Inflammatory macrophage treated with lipopolysaccharide for 4 hours (primary cell): ENCODE data around the gene TMEM132C.
"Not testable (repeated sequence)": the region's sequence is repeated elsewhere in the genome, so short reads cannot be mapped to it uniquely, and the experiment has no call there.

Experiments used
- DNase-seq: peaks from one replicate; pipeline ENCODE4 v3.0.0-alpha.2; 2020

The TMEM132C gene

DNA sequence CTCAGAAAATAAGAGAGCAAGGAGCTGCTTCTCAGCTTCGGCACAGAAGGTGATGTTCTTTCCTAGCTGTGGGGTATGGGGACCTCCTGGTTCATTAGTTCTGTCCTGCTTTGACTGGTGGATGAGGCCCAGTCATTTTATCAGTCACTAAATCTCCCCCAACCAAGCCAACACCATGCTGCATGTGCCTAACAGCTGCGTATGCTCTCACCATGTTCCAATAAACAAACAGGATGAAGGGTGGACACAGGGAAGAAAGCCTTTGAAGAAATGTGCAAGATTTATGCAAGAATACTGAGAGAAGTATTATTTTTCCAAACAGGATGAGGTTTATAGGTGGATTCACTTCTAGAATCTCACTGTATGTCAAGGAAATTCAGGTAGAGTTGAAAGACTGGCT, 156.2 kb downstream of the TMEM132C start:
- DNase-seq: no peak

GRCh38 chr12:128424931-128425431, 158.0 kb downstream of the TMEM132C start:
- DNase-seq: no peak

GRCh38 chr12:128425666-128426331, 158.8 kb downstream of the TMEM132C start:
- DNase-seq: no peak

DNA sequence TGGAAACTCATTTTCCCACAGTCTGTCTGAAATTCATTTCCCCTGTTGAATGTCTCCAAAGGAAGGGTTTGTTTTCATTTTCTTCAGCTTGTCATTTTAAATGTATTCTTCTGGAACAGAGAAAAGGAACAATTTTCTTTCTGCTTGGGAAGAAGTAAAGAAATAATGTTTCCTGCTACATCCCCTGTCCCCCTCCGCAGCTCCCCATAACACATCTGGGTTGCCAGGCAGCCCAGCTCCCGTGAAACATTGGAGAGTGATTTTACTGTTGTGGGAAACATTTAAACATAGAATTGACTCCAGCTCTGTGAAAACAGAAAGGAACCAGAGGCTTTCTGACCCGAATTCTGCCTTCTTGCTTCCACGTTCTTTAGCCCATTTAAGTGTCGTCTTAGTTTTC, 159.5 kb downstream of the TMEM132C start:
- no peak for DNase-seq

DNA sequence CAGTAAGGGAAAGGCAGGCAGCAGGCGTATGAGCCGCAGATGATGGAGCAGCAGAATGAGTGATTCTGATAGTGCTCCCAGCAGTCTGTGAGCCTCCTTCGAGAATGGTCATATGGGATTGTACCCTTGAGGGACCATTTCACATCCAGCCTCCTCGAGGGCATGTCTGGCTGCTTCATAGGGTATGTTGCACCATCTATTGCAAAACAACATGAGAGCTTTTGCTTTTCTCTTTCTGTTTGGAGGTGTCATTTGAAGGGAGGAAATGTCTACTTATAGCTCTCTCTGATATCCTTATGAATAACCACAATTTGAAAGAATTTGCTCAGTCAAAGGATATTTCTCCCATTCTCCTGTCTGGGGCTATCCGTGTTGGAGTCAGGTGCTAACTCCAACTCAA, 172.8 kb downstream of the TMEM132C start:
- DNase-seq: no peak

DNA sequence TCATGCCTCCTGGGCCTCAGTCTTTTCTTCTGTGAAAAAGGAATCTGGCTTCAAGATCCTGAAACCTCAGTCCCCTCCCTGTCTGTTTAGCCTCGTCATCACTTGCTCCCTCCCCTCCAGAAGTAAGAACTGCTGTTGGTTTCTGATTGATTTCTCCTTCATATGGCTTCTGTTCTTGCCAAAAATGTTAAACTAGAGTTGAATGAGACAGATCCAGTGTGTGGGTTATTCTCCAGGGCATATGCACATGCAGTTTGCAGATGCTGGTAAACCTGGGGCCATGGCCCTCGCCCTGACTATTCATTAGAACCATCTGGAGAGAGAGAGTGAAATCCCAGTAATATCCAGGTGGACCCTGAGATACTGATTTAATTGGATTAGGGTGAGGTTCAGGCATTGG, 175.1 kb downstream of the TMEM132C start:
- no peak for DNase-seq

GRCh38 chr12:128444598-128444997, 177.6 kb downstream of the TMEM132C start:
- DNase-seq: no peak

DNA sequence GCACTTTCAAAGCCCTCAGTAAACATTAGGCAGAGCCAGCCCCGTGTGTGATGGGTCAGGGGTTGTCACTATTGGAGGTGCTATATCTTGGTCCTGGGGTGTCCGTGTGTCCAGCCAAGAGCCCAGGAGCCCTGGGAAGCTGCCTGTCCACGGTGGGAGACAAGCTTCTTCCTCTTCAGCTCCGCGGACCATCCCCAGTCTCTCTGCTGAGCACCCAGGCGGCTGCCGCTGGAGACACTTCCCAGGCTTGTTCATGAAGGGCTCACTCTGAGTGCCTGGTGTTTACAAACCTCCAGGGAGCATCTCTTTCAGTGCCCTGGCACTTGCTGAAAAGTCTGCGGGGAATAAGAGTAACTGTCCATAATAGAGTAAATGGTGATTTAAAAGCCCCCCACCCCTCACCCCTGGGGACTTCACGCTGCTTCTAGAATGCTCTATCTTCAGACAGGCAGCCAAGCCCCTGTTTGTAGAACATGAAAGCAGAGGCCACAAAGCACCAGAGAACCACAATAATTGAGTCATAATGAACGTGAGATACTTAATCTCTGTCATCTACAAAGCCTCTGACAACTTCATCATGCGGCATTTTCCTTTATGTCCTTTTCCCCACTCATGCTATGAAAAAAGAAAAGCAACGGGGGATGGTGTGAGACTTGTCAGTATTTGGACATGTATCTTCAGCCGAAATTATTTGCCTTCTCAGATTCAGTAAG, 178.6 kb downstream of the TMEM132C start:
- no peak for DNase-seq

GRCh38 chr12:128449146-128449894, 182.3 kb downstream of the TMEM132C start:
- no peak for DNase-seq

- no peak for DNase-seq
These were observed 183.8 kb downstream of the TMEM132C start for GRCh38 chr12:128450810-128451209.

GRCh38 chr12:128455851-128456250, 188.9 kb downstream of the TMEM132C start:
- no peak for DNase-seq

DNA sequence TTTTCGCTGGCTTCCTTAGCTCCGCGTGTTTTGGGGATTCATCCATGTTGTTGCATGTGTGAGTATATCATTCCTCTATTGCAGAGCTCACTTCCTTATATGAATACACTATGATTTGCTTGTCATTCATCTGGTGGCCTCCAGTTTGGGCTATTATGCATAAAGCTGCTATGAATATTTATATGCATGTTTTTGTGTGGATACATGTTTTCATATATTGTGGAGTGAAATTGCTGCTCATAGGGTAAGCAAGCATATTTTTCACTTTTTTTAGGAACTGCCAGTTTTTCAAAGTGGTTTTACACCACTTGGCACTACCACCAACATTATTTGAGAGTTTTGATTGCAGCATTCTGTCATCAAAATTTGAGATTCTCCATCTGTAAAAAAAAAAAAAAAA, 190.0 kb downstream of the TMEM132C start:
- no peak for DNase-seq

GRCh38 chr12:128458301-128458974, 191.5 kb downstream of the TMEM132C start:
- no peak for DNase-seq

DNA sequence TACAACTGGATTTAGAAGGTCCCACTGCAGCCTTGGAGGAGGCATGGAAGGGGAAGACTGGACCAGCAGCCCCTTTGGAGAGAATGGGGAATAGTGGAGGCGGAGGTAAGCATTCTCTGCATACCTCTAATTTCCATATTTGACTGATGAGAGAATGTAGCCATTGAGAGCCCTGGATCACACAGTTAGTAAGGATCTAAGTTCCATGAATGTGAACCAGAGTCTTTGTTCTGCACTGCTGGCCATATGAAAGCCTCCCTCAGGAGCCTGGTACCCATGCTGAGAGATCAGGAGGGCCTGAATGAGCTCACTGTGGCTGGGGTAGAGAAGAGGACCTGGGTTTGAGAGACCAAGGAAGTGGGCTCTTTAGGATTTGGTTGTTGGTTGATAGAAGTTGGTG, 192.1 kb downstream of the TMEM132C start:
- no peak for DNase-seq

GRCh38 chr12:128463881-128464280, 196.9 kb downstream of the TMEM132C start:
- no peak for DNase-seq

DNA sequence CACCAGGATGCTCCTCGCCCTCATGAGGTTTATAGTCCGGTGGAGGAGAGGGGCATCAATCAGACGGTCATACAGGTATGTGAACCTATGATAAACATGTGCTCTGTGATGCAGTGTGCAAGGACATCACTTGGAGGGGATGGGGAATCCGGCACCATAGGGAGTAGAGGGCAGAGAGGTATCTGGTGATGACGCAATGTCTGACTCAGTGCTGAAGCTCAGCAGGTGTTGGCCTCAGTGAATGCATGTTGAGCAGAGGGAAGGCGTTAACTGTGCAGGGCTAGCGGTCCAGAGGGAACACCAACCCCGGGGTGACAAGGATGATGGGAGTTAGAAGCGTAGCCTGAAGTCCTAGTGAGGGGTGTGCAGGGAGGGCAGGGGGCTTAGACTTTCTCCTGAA, 200.9 kb downstream of the TMEM132C start:
- DNase-seq: no peak

DNA sequence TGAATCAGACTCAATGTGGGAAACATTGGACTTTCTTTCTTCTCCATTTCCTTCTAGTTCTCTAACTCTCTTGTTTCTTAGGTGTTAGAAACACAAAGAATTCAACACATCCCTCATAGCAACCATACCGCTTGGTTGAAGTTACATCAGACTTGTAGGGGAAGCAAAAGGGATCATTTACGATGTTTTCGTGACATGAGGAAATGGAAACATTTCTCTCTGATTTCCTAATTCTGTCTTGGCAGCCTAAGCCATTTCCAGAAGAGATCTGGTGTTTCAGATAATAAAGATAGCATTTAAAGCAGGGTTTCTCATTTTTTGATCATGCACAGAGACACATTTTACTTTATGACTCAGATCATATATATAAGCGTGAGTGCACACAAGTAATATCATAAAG, 202.0 kb downstream of the TMEM132C start:
- DNase-seq: no peak

DNA sequence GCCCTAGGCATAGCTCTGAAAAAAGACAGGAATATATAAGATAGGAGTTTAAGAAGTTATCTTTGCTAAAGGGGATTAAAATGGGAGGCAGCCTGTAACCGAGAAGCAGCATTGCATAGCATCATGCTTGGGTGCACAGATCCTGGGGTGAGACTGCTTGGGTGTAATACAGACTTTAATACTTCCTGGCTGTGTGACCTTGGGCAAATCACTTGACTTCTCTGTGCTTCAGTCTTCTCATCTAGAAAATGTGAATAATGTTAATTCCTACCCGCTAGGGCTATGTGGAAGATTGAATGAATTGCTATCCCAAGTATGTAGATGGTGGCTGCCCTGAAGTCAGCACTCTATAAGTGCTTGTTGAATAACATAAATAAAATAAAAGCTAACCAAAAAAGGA, 204.5 kb downstream of the TMEM132C start:
- DNase-seq: no peak

DNA sequence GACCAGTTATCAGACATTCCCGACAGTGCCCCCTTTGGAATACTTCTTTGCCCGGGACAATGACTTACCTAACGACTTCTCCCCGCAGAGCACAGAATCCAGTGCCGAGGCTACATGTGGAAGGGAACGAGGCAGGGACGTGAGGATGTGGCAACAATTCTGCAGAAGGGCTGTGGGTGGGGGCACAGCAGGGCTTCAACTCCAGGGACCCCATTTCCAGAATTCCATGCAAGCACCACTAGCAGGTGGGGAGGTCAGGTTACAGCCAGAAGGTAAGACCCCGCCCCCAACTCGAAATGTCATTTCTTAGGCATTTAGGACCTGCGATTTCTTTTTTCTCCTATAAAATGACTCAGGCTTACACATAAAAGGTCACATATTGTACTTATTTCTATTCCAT, 207.9 kb downstream of the TMEM132C start:
- DNase-seq: no peak

GRCh38 chr12:128476266-128476665, 209.3 kb downstream of the TMEM132C start:
- no peak for DNase-seq

DNA sequence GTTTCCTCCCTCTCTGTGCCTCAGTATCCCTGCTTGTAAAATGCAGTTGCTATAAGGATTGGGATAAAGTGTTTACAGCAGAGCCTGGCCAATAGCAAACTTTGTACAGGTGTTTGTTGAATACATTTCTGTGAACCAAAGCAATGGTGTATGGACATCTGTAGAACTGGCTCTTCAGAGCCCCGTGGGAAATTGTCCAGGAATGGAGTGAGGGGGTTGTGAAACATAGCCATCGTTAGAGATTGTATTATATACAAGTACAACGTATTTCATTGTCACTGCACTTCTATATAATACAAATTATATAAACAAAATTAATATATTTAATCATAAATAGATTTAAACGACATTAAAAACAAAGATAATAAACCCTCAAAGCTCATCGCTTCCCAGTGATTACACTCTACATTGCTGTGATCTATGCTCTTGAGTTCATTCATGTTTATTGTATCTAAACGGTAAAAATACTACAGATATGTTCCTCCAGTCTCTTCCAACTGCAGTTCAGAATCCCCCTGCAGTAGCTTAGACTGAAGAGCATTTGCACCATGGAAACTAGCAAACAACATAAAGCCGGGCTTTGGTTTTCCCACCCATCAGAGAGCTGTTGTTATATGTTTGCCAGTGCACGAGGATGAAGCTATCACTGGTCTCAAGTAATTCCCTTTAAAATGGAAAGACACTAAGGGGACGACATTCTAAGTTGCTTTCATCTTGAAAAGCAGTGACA, 216.7 kb downstream of the TMEM132C start:
- no peak for DNase-seq

- not testable (repeated sequence) for DNase-seq
These were observed 230.4 kb downstream of the TMEM132C start for GRCh38 chr12:128497376-128497775.

DNA sequence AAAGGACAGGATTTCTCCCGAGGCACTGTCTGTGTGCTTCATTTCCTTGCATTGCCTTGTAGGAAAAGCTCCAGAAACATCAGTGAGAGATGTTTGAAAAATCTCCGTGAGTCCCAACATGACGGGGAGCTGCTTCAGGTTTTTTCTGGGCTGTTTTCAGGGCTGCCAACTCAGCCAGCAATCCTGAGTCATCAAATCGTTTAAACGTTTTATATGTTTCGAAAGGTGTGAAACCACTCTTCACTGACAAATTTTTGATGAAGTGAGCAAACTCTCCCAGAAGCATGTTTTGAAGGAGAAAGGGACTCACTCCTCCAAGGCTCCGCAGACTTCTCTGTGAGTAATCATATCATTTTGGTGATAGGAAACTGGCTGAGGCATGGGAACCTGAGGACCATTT, 240.5 kb downstream of the TMEM132C start:
- no peak for DNase-seq
